HG03378 (cell line): ENCODE data around the gene MYOZ1.
"Not testable (repeated sequence)": the region's sequence is repeated elsewhere in the genome, so short reads cannot be mapped to it uniquely, and the experiment has no call there.

Experiments
- ATAC-seq: cut with Tn5 transposase; IDR thresholded peaks from one replicate; pipeline ENCODE4 v1.9.1; 2021; ENCODE audit warnings: mild to moderate bottlenecking, moderate library complexity; ENCODE audit not compliant: unreplicated experiment

MYOZ1 gene

GRCh38 chr10:73647875-73648651, 6.8 kb upstream of the MYOZ1 start:
- no peak for ATAC-seq

GRCh38 chr10:73647211-73647874, 6.1 kb upstream of the MYOZ1 start:
- no peak for ATAC-seq

DNA sequence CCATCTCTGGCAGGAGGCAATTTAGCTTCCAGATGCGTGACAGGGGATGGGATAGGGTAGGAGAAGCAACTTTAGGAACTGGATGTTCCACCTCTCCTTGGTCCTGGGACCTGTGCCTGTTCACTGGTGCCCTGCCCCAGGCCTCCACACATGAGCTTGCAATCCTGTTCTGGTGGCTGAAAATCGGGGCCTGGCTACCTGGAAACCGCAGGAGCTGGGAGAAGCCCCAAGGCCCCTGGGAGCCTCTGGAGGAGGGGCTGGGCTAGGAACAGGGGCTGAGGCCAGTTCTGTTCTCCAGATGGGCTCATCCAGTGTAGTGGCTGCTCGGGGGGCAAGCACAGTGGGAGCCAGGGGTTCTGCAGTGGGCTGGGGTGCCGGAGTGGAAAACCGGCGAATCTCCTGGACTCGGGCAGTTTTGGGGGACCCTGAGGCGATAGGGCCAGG, 5.3 kb upstream of the MYOZ1 start:
- ATAC-seq: no peak

GRCh38 chr10:73645251-73645650, 4.0 kb upstream of the MYOZ1 start:
- no peak for ATAC-seq

- no peak for ATAC-seq
Observed at GRCh38 chr10:73644767-73645166, 3.5 kb upstream of the MYOZ1 start.

- ATAC-seq: peak; percentile 80
Observed at GRCh38 chr10:73644015-73644743, 2.9 kb upstream of the MYOZ1 start.

GRCh38 chr10:73643362-73643761, 2.1 kb upstream of the MYOZ1 start:
- no peak for ATAC-seq

DNA sequence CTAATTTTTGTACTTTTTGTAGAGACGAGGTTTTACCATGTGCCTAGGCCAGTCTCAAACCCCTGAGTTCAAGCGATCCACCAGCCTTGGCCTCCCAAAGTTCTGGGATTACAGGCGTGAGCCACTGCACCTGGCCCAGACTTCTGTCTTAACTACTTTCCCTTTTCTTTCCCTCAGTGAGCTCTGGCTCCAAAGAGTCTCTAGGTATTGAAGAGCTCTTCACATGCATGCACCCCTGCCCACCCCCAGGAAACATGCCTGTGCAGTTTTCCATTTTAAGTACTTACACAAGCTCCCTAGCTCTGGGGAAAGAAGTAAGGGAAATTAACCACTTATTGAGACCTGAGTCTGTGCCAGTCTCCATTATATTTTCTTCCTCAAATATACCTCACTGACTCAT, 2.0 kb downstream of the MYOZ1 start:
- no peak for ATAC-seq

- ATAC-seq: no peak
Observed at GRCh38 chr10:73635781-73636180, 5.5 kb downstream of the MYOZ1 start.

DNA sequence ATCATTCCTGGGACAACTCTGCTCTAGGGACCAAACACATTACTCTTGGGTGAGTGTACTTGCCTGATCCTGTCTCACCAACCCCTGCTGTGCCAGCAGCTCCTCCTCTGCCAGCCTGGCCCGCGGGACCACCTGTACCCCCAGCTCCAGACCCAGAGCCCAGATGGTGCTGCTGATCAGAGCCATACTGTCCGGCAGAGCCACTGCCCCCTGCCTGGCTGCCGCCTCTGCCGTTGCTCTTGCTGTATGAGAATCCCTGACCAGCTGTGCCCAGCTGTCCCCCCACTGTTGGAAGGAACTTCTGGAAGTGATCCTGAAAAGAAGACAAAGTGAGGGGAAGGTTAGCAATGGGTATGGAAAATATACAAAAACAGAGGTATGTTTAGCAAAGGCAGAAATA, 6.9 kb downstream of the MYOZ1 start:
- ATAC-seq: no peak

DNA sequence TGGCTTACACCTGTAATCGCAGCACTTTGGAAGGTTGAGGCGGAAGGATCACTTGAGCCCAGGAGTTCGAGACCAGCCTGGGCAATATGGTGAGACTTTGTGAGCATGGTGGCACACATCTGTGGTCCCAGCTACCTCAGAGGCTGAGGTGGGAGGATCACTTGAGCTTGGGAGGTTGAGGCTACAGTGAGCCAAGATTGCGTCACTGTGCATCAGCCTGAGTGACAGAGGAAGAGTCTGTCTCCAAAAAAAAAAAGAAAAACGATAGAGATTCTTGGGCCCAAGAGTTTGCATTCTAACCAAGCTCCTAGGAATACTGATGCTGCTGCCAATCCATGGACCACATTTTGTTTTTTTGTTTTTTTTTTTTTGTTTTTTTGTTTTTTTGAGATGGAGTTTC, 12.1 kb downstream of the MYOZ1 start:
- ATAC-seq: no peak

GRCh38 chr10:73628405-73628804, 12.9 kb downstream of the MYOZ1 start:
- no peak for ATAC-seq

DNA sequence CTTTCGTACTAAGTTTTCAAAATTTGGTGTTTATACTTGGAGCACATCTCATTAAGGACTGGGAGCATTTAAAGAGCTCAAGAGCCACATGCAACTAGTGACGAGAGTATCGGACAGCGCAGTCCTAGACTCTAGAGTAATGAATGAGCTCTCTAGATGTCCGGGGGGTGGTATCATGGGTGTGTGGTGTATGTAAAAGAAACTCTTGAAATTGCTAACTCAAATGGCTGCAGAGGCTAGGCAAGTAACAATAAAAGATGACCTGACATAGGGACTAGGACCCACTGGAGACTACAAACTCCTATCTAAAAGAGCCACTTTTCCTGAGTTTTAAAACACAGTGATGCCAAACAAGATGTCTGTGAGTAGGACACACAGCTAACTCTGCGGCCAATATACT, 14.0 kb downstream of the MYOZ1 start:
- no peak for ATAC-seq

DNA sequence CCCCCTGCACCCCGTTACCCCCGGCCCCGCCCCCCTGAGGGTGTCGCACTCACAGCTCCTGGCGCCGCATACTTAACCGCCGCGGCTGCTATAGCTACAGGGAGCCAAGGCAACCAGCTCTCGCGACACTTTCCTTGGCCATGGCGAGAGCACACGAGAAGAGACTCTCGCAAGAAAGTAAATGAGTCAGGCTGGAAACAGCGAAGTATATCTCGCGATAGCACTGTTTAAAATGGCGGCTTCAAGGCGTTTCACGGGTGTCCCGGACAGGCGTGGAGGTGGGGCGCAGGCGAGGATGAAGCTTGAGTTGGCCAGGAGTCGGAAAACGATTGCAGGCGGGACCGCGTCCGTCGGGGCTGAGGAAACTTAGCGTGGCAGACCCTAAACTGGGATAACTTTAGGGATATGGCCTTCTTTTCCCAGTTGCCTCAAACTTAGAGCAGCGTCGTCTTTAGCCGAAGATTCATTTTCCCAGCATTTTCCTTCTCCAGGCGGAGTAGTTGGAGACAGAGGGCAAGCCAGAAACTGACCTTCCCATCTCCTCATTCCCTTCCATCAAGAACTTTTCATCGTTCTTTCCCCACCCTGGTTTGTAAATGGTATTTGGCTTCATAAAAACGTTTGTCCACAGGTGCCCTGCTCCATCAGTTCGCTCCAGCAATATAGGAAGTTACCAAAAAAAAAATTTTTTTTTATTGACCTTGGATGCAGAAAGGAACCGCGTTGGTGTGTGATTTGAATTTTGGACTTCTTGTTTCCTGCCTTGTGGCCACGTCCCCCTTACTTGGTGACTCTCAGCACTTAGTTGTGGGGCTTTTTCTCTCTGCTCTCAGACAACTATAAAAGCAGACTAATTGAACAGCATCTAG, 15.2 kb downstream of the MYOZ1 start:
- ATAC-seq: peak; percentile 98

DNA sequence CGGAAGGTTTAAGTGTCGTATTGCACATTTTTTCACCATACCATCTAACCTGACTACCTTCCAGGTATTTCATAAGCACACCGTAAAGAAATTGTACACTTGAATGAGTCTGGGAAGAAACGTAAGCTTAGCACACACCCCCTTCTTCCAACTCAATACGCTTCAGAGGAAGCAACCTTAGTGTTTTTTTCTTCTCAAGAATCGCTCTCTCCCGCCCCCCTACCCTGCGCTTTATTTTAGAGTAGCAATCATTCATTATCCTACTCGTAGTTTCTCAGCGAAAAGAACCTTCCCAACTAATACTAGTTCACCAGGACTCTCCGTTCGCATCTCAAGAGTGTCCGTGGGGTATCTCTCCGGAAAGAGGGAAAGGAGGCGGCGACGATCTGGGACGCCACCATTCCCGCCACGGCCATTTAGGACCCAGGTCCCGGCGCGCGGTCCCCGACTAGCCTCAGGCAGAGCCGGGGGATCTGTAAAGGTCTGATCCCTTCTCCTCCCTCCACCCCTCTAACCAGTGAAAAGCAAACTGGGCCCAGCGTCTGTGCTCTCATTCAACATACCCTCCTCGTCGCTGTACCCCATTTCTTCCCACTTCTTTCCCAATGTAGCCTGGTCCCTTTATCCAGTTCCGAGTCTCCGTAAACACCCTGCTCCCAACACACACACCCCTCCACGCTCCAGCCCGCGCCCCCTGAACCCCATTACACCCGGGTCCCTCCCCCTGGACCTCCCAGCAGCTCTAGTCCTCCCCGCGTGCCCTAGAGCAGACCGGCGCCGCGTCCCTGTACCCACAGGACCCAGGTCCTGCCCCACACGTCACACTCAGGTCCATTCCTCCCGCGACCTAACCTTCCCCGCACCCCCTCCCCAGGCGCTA, 16.0 kb downstream of the MYOZ1 start:
- peak; percentile 12 for ATAC-seq

DNA sequence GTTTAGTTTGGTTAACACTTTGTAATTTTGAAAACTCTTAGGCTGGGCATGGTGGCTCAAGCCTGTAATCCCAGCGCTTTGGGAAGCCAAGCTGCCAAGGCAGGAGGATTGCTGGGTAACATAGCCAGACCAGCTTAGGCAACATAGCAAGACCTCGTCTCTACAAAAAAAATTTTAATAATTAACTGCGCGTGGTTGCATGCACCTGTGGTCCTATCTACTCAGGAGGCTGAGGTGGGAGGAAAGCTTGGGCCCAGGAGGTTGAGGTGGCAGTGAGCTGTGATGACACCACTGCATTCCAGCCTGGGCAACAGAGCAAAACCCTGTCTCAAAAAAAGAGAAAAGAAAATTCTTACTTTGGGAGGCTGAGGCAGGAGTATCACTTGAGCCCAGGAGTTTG, 18.2 kb downstream of the MYOZ1 start:
- no peak for ATAC-seq

DNA sequence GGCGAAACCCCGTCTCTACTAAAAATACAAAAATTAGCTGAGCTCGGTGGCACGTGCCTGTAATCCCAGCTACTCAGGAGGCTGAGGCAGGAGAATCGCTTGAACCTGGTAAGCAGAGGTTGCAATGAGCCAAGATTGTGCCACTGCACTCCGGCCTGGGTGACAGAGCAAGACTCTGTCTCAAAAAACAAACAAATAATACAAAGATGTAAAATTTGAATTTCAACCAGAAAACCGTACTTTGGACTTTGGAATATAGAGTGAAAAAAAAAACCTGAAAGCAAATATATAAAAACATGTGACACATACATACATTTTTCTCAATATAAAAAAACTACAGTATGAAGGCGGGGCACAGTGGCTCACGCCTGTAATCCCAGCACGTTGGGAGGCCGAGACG, 20.3 kb downstream of the MYOZ1 start:
- ATAC-seq: not testable (repeated sequence)

DNA sequence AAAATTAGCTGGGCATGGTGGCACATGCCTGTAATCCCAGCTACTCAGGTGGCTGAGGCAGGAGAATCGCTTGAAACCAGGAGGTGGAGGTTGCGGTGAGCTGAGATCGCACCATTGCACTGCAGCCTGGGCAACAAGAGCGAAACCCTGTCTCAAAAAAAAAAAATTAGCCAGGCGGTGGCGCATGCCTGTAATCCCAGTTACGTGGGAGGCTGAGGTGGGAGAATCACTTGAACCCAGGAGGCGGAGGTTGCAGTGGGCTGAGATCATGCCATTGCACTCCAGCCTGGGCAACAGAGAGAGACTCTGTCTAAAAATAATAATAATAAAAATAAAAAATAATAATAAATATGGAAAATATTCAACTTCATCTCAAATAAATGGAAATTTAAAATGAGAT, 24.1 kb downstream of the MYOZ1 start:
- ATAC-seq: not testable (repeated sequence)

DNA sequence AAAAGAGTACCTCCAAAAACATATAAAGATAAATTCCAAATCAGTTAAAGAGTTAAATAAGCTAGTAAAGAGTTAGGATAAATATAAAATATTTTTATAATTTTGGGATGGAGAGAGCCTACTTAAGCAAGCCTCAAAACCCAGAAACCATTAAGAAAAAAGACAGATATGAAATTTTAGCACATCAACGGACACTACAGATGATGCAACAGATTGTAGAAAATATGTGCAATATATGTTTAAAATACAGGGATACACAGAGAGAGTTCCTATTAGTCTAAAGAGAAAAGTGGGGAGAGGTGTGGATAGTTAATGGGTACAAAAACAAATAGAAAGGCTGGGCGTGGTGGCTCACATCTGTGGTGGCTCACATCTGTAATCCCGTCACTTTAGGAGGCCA, 26.6 kb downstream of the MYOZ1 start:
- ATAC-seq: no peak

DNA sequence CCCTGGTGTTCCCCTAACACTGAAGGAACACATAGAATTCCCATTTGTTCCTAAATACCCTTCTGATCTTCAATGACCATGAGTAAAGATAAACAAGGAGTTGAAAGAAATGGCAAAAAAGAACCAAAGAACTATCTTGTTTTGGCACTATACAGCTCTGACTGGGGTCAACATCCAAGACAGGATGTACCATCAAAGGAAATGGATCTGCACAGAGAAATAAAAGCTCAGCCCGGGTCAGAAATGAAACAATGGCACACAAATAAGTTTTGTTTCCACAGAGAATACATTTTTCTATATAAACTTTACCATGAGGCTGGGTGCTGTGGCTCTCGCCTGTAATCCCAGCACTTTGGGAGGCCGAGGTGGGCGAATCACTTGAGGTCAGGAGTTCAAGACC, 32.2 kb downstream of the MYOZ1 start:
- ATAC-seq: no peak
